ENCODE measurements around the gene TUSC2. TPM values are rescaled to one million over a fixed set of nuclear protein-coding genes. Genes with fewer than 3 reads are reported as not detected.

The TUSC2 gene
- total and polyA plus RNA-seq, 2 of the 13 experiments (the other 11 are each of a cell fraction or from before 2014, with no cell fraction given), result 36.7 to 39.1 TPM

GRCh38 chr3:50321336-50322114 lies 6.5 kb downstream of the TUSC2 start (continued):
- TF ChIP-seq ZNF570 (CRISPR knock-in tag; IDR thresholded peaks at IDR 0.05; ENCODE audit: borderline replicate concordance) (no peak), HNRNPLL (IDR thresholded peaks at IDR 0.05; ENCODE audit: low read depth, low read length, poor library complexity, severe bottlenecking) (peak; percentile 14), TAF15 (IDR thresholded peaks at IDR 0.05; ENCODE audit: low read depth, low read length, poor library complexity, severe bottlenecking) (no peak), IRF2 (CRISPR knock-in tag; IDR thresholded peaks at IDR 0.05) (no peak; the same call in 1 of the 2 replicates), PHF20 (CRISPR knock-in tag; IDR thresholded peaks at IDR 0.05) (no peak; the same call in 1 of the 2 replicates), TP53 (CRISPR knock-in tag; conservative IDR thresholded peaks at IDR 0.05) (no peak), POLR2AphosphoS5 (IDR thresholded peaks at IDR 0.05; ENCODE audit: low read depth, low read length) (peak; percentile 50), KLF11 (CRISPR knock-in tag; IDR thresholded peaks at IDR 0.05) (no peak), CCAR2 (optimal IDR thresholded peaks at IDR 0.05; ENCODE audit: low read depth, low read length) (no peak), ZNF781 (CRISPR knock-in tag; IDR thresholded peaks at IDR 0.05; ENCODE audit: borderline replicate concordance, not compliant biosample characterization) (peak; percentile 67), ZNF33B (CRISPR knock-in tag; IDR thresholded peaks at IDR 0.05) (no peak), ZNF331 (CRISPR knock-in tag; IDR thresholded peaks at IDR 0.05) (peak; percentile 52; the same call in 1 of the 2 replicates), NFE2L2 (IDR thresholded peaks at IDR 0.05; ENCODE audit: low read length) (no peak), ZSCAN22 (CRISPR knock-in tag; IDR thresholded peaks at IDR 0.05) (peak; percentile 99), YEATS4 (CRISPR knock-in tag; IDR thresholded peaks at IDR 0.05; ENCODE audit: borderline replicate concordance) (peak; percentile 60; the same call in 1 of the 2 replicates), ZNF749 (CRISPR knock-in tag; IDR thresholded peaks at IDR 0.05; ENCODE audit: borderline replicate concordance) (peak; percentile 17; the same call in 1 of the 2 replicates), FOXM1 (CRISPR knock-in tag; IDR thresholded peaks at IDR 0.05) (no peak), NFIC (IDR thresholded peaks at IDR 0.05; ENCODE audit: low read length) (no peak; the same call in 1 of the 2 replicates), ZFP62 (CRISPR knock-in tag; IDR thresholded peaks at IDR 0.05) (no peak), KDM6A (CRISPR knock-in tag; IDR thresholded peaks at IDR 0.05; ENCODE audit: low read depth) (peak; percentile 71; the same call in 1 of the 2 replicates), ZNF549 (CRISPR knock-in tag; IDR thresholded peaks at IDR 0.05) (no peak), ZNF430 (CRISPR knock-in tag; IDR thresholded peaks at IDR 0.05) (peak; percentile 61; the same call in 1 of the 2 replicates), ZNF674 (CRISPR knock-in tag; IDR thresholded peaks at IDR 0.05; ENCODE audit: low read depth) (no peak)
- TF ChIP-seq, protein P1, sequence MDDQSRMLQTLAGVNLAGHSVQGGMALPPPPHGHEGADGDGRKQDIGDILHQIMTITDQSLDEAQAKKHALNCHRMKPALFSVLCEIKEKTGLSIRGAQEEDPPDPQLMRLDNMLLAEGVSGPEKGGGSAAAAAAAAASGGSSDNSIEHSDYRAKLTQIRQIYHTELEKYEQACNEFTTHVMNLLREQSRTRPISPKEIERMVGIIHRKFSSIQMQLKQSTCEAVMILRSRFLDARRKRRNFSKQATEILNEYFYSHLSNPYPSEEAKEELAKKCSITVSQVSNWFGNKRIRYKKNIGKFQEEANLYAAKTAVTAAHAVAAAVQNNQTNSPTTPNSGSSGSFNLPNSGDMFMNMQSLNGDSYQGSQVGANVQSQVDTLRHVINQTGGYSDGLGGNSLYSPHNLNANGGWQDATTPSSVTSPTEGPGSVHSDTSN (CRISPR knock-in tag; IDR thresholded peaks at IDR 0.05; ENCODE audit: borderline replicate concordance), result no peak
- TF ChIP-seq, protein P2, sequence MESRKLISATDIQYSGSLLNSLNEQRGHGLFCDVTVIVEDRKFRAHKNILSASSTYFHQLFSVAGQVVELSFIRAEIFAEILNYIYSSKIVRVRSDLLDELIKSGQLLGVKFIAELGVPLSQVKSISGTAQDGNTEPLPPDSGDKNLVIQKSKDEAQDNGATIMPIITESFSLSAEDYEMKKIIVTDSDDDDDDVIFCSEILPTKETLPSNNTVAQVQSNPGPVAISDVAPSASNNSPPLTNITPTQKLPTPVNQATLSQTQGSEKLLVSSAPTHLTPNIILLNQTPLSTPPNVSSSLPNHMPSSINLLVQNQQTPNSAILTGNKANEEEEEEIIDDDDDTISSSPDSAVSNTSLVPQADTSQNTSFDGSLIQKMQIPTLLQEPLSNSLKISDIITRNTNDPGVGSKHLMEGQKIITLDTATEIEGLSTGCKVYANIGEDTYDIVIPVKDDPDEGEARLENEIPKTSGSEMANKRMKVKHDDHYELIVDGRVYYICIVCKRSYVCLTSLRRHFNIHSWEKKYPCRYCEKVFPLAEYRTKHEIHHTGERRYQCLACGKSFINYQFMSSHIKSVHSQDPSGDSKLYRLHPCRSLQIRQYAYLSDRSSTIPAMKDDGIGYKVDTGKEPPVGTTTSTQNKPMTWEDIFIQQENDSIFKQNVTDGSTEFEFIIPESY (CRISPR knock-in tag; IDR thresholded peaks at IDR 0.05), result no peak
- TF ChIP-seq, protein P3, sequence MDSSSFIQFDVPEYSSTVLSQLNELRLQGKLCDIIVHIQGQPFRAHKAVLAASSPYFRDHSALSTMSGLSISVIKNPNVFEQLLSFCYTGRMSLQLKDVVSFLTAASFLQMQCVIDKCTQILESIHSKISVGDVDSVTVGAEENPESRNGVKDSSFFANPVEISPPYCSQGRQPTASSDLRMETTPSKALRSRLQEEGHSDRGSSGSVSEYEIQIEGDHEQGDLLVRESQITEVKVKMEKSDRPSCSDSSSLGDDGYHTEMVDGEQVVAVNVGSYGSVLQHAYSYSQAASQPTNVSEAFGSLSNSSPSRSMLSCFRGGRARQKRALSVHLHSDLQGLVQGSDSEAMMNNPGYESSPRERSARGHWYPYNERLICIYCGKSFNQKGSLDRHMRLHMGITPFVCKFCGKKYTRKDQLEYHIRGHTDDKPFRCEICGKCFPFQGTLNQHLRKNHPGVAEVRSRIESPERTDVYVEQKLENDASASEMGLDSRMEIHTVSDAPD (CRISPR knock-in tag; IDR thresholded peaks at IDR 0.05), result no peak
- TF ChIP-seq, protein P4, sequence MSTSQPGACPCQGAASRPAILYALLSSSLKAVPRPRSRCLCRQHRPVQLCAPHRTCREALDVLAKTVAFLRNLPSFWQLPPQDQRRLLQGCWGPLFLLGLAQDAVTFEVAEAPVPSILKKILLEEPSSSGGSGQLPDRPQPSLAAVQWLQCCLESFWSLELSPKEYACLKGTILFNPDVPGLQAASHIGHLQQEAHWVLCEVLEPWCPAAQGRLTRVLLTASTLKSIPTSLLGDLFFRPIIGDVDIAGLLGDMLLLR (CRISPR knock-in tag; IDR thresholded peaks at IDR 0.05), result peak; percentile 29; the same call in 1 of the 2 replicates

All from HepG2 (cell line).